GM12878 (cell line): ENCODE data around the gene RHOG. TPM values are rescaled to one million over a fixed set of nuclear protein-coding genes. Genes with fewer than 3 reads are reported as not detected.

Experiments
- ATAC-seq: fragments of 200-7000 bp; cut with Tn5 transposase; 3 replicates; pipeline ENCODE4 v1.9.1; 2020; ENCODE audit warnings: mild to moderate bottlenecking, moderate library complexity
- BruUV-seq: library from RNA; stranded (reverse); fragments of 400-500 nt; replicated peaks from 2 replicates; lab custom pipeline; 2021; lab: Mats Ljungman, UMichigan
- CTCF ChIA-PET: fragments of 300-600 bp; sonication (Branson Sonifier 250); formaldehyde crosslinking; extraction: SDS; loops from one replicate; lab custom pipeline; 2021; ENCODE audit warnings: inconsistent platforms; lab: Yijun Ruan, JAX
- POLR2A ChIA-PET: fragments of 350-600 bp; formaldehyde crosslinking; extraction: SDS; loops from one replicate; lab custom pipeline; 2021; ENCODE audit warnings: inconsistent platforms; lab: Charles Lee
- RAD21 ChIA-PET: fragments of 300-600 bp; sonication (Branson Sonifier 250); formaldehyde crosslinking; loops from one replicate; lab custom pipeline; 2023; ENCODE audit warnings: antibody characterized with exemption; ENCODE audit not compliant: unreplicated experiment; lab: Charles Lee
- SMC1A ChIA-PET: fragments of 300-600 bp; sonication (Branson Sonifier 250); formaldehyde crosslinking; loops from one replicate; lab custom pipeline; 2023; ENCODE audit not compliant: unreplicated experiment, uncharacterized antibody; lab: Charles Lee
- DNase-seq: peaks from one replicate; pipeline ENCODE4 v3.0.0-alpha.2; 2011; ENCODE audit warnings: low read depth, low spot score
- FAIRE-seq: peaks from 3 replicates; lab custom pipeline; 2011; peaks lifted over from hg19 to GRCh38; lab: Jason Lieb, UNC
- H2AFZ ChIP-seq: 2 replicates; pipeline ENCODE4 v1.6.0; 2011; ENCODE audit warnings: low read depth, low read length, control low read depth; ENCODE audit not compliant: control insufficient read depth
- H3K27ac ChIP-seq: 2 replicates; pipeline ENCODE4 v1.5.1; 2011; ENCODE audit warnings: control low read depth; ENCODE audit not compliant: control insufficient read depth, insufficient read depth
- H3K27me3 ChIP-seq, 2 experiments: replicated peaks in 1 of 2; 2 replicates each; pipeline versions ENCODE4 v1.6.0 to v1.6.1; 2011; ENCODE audit warnings: low read length in 1 of 2; ENCODE audit not compliant: control insufficient read depth in 2 of 2, insufficient read depth in 2 of 2
- H3K36me3 ChIP-seq, 2 experiments: 2 replicates each; pipeline ENCODE4 v1.5.1; 2011; ENCODE audit warnings: low read length in 1 of 2; ENCODE audit not compliant: control insufficient read depth in 2 of 2, insufficient read depth in 2 of 2
- H3K4me1 ChIP-seq: 2 replicates; pipeline ENCODE4 v1.6.1; 2011; ENCODE audit warnings: mild to moderate bottlenecking, low read length, moderate library complexity, mixed read lengths; ENCODE audit not compliant: control insufficient read depth, insufficient read depth
- H3K4me2 ChIP-seq: 2 replicates; pipeline ENCODE4 v1.6.0; 2011; ENCODE audit warnings: control low read depth; ENCODE audit not compliant: control insufficient read depth, insufficient read depth
- H3K4me3 ChIP-seq: fragments of 200-600 bp; sonication (generic); 2 replicates; pipeline ENCODE4 v1.5.1; 2016
- H3K79me2 ChIP-seq: 2 replicates; pipeline ENCODE4 v1.6.0; 2011; ENCODE audit warnings: low read length; ENCODE audit not compliant: control insufficient read depth, insufficient read depth
- H3K9ac ChIP-seq: 2 replicates; pipeline ENCODE4 v1.8.0; 2011; ENCODE audit warnings: low read length, control low read depth, mixed read lengths; ENCODE audit not compliant: control insufficient read depth, insufficient read depth
- H3K9me3 ChIP-seq: replicated peaks from 3 replicates; pipeline ENCODE4 v1.5.1; 2011; ENCODE audit warnings: mild to moderate bottlenecking, low read length; ENCODE audit not compliant: control insufficient read depth, insufficient read depth
- H4K20me1 ChIP-seq: 2 replicates; pipeline ENCODE4 v1.6.0; 2011; ENCODE audit not compliant: control insufficient read depth, insufficient read depth
- ASH2L ChIP-seq: fragments of 300-600, 200-600 bp; sonication (generic); IDR thresholded peaks from 2 replicates; pipeline ENCODE4 v1.6.1; 2017; ENCODE audit warnings: low read depth, mild to moderate bottlenecking, borderline replicate concordance
- CHD1 ChIP-seq: IDR thresholded peaks from 2 replicates; pipeline ENCODE4 v1.6.1; 2012; ENCODE audit warnings: low read depth, low read length, improper control_type of control experiment
- CREB1 ChIP-seq: IDR thresholded peaks from 2 replicates; pipeline ENCODE4 v1.6.1; 2012; ENCODE audit warnings: low read depth, mild to moderate bottlenecking, inconsistent platforms
- EGR1 ChIP-seq, 2 experiments: IDR thresholded peaks; 1 replicate in 1 of 2; 2 replicates in 1 of 2; pipeline ENCODE4 v1.6.1; 2011 to 2012; ENCODE audit warnings: low read depth in 2 of 2, low read length in 2 of 2, borderline replicate concordance in 1 of 2, mild to moderate bottlenecking in 1 of 2, moderate library complexity in 1 of 2
- FOXK2 ChIP-seq: fragments of 450-650 bp; IDR thresholded peaks from 2 replicates; pipeline ENCODE4 v1.6.1; 2017; ENCODE audit warnings: mild to moderate bottlenecking, moderate library complexity
- LARP7 ChIP-seq: fragments of 450-650 bp; IDR thresholded peaks from 2 replicates; pipeline ENCODE4 v1.6.1; 2017; ENCODE audit warnings: mild to moderate bottlenecking
- MEF2B ChIP-seq: fragments of 450-650 bp; IDR thresholded peaks from 2 replicates; pipeline ENCODE4 v1.6.1; 2018; ENCODE audit warnings: mild to moderate bottlenecking, moderate library complexity; ENCODE audit not compliant: partially characterized antibody, poor library complexity, severe bottlenecking
- MTA2 ChIP-seq: fragments of 450-650 bp; IDR thresholded peaks from 2 replicates; pipeline ENCODE4 v1.6.1; 2016; ENCODE audit warnings: low read depth, mild to moderate bottlenecking, moderate library complexity
- MTA3 ChIP-seq: IDR thresholded peaks from 2 replicates; pipeline ENCODE4 v1.6.1; 2012; ENCODE audit warnings: low read length, inconsistent platforms, borderline replicate concordance
- NFYB ChIP-seq: IDR thresholded peaks from 2 replicates; pipeline ENCODE4 v1.6.1; 2011; ENCODE audit warnings: low read depth, mild to moderate bottlenecking, low read length, improper control_type of control experiment, moderate library complexity; ENCODE audit not compliant: insufficient read depth
- SP1 ChIP-seq: IDR thresholded peaks from one replicate; pipeline ENCODE4 v1.6.1; 2011; ENCODE audit warnings: low read depth, low read length
- STAT1 ChIP-seq: fragments of 450-650 bp; conservative IDR thresholded peaks from 2 replicates; pipeline ENCODE4 v1.6.1; 2014; ENCODE audit warnings: antibody characterized with exemption, mild to moderate bottlenecking
- SUZ12 ChIP-seq: fragments of 200-600 bp; sonication (generic); IDR thresholded peaks from one replicate; pipeline ENCODE4 v1.6.1; 2018; ENCODE audit warnings: antibody characterized with exemption, mild to moderate bottlenecking; ENCODE audit not compliant: unreplicated experiment
- TCF7 ChIP-seq: IDR thresholded peaks from 2 replicates; pipeline ENCODE4 v1.6.1; 2014; ENCODE audit warnings: antibody characterized with exemption, borderline replicate concordance
- ZNF384 ChIP-seq: IDR thresholded peaks from 2 replicates; pipeline ENCODE4 v1.6.1; 2012; ENCODE audit warnings: low read depth, mild to moderate bottlenecking, low read length, improper control_type of control experiment, borderline replicate concordance
- WGBS: methylation state at CpG from one replicate; pipeline ENCODE4 v1.1.6; 2016; ENCODE audit warnings: low lambda C conversion rate; ENCODE audit not compliant: insufficient replicate concordance, insufficient coverage; ENCODE audit errors: missing lambda C conversion rate; 5-methylcytosine and 5-hydroxymethylcytosine counted together
- in situ Hi-C: fragments of 300-500 bp; cut with MboI; formaldehyde crosslinking; loops from 9 replicates; pipeline ENCODE4 v1.14.3; 2018; ENCODE audit warnings: mixed read lengths
- intact Hi-C: fragments of 100-400 bp; cut with micrococcal nuclease; formaldehyde crosslinking; loops from one replicate; pipeline ENCODE4 v1.14.2; 2022; ENCODE audit not compliant: unreplicated experiment
- polyA plus RNA-seq, 11 experiments: library from polyadenylated mRNA; depleted of rRNA in 4 of 11; unstranded in 6 of 11; stranded (reverse) in 5 of 11; fragments of >200 nt; fragmentation: Nextera tagmentation in 4 of 11; fragmentation: Illumina TruSeq in 1 of 11; extraction: Ambion mirVana in 4 of 11; extraction: Trizol in 1 of 11; gene quantifications; 1 replicate in 1 of 11; 2 replicates in 10 of 11; pipeline versions ENCODE4 v1.2.1 to v1.2.3, GENCODE V29; 2011 to 2016; ENCODE audit warnings: inconsistent platforms in 2 of 11, missing spikeins in 2 of 11, low read depth in 1 of 11
- total RNA-seq, 4 experiments: library from RNA; depleted of rRNA in 3 of 4; stranded (reverse); fragments of >200 nt in 3 of 4; fragmentation: Illumina TruSeq in 1 of 4; extraction: Trizol in 1 of 4; gene quantifications; 2 replicates each; pipeline versions ENCODE4 v1.2.1 to v1.2.3, GENCODE V29; 2013 to 2021
- TF ChIP-seq, protein P1 (sequence below): IDR thresholded peaks from 2 replicates; pipeline ENCODE4 v1.6.1; 2011; ENCODE audit warnings: borderline replicate concordance, low read depth, mild to moderate bottlenecking, moderate library complexity, mixed read lengths, low read length; ENCODE audit not compliant: insufficient read depth; ENCODE audit errors: extremely low read length
- TF ChIP-seq, protein P2 (sequence below): fragments of 450-650 bp; conservative IDR thresholded peaks from 2 replicates; pipeline ENCODE4 v1.6.1; 2017; ENCODE audit warnings: mild to moderate bottlenecking, moderate library complexity
- TF ChIP-seq, protein P3 (sequence below): fragments of 450-650 bp; IDR thresholded peaks from 2 replicates; pipeline ENCODE4 v1.6.1; 2016; ENCODE audit warnings: mild to moderate bottlenecking

The RHOG gene
- total and polyA plus RNA-seq, 10 of the 15 experiments (the other 5 are each of a cell fraction or from before 2014, with no cell fraction given), result 16.0 to 172 (median 94.8) TPM

DNA sequence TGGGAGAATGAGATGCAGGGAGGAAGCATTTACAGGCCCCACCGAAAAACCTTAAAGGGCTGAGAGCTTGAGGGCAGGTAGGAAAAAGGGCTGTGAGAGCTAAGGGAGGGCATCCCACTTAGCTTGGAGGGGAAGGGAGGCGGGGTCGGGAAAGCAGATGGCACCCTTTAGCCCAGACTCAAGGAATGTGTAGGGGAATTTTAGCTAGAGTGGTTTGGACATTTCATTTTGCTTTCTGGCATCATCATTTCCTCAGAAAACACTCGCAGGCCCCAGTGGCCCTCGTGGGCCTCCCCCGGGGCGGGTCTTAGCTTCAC, 13.9 kb upstream of the RHOG start:
- DNase-seq (no peak), FAIRE-seq (no peak), ATAC-seq (no peak)
- no peaks in the 10 kb centered on the region for H3K27me3 ChIP-seq
- peaks cover 42% of the 10 kb centered on the region for H3K79me2 ChIP-seq
- BruUV-seq, result no TSS peak
- ChIA-PET RAD21 (interaction anchor here (0.7 to 16.5 kb wide), 46 partner anchors 10 to 333 kb away, joined by 3 to 605 read pairs (median 7); partner anchors contain the start of genes PGAP2 and RHOG), SMC1A (interaction anchor here (0.5 to 21.1 kb wide), 43 partner anchors 9 to 328 kb away, joined by 3 to 805 read pairs (median 6); partner anchors contain the start of genes PGAP2 and RHOG), CTCF (interaction anchor here (0.6 to 39.6 kb wide), 54 partner anchors 5 to 1884 kb away, joined by 3 to 1047 read pairs (median 7); partner anchors contain the start of genes PGAP2, RHOG and STIM1), POLR2A (interaction anchor here (0.6 to 13.2 kb wide), 24 partner anchors 10 to 218 kb away, joined by 3 to 405 read pairs (median 4); partner anchors contain the start of genes NUP98, PGAP2 and RHOG)
- no peaks in the 10 kb centered on the region for H4K20me1 ChIP-seq
- no peaks in the 10 kb centered on the region for H3K36me3 ChIP-seq
- H2AFZ ChIP-seq, result peak overlapping the region; percentile 97
- H3K4me3 ChIP-seq, result peak overlapping the region; percentile 57; the same call in 1 of the 2 replicates
- peak overlapping the region; percentile 97 for H3K27ac ChIP-seq
- in situ Hi-C loops (loop anchor here (25.0 kb wide), 2 partner anchors 1483 to 1833 kb away; partner anchors contain the start of genes OR51B5, TRIM22 and TRIM5), intact Hi-C loops (loop anchor here (2.0 kb wide), 3 partner anchors 24 to 94 kb away; no protein-coding TSS in a partner anchor)
- under 1% methylated on average over 7 of the region's 7 CpGs for WGBS
- peak overlapping the region; percentile 95 for H3K9ac ChIP-seq
- no peaks in the 10 kb centered on the region for H3K9me3 ChIP-seq
- peaks cover 30% of the 10 kb centered on the region for H3K4me1 ChIP-seq
- H3K4me2 ChIP-seq, result peak overlapping the region; percentile 99
- TF ChIP-seq CREB1 (no peak), LARP7 (no peak), STAT1 (no peak), ZNF384 (no peak), SUZ12 (no peak), MTA3 (no peak), TCF7 (no peak), ASH2L (0 out of 2 replicates have a peak, but pooled peaks have one; percentile 2), MEF2B (no peak), EGR1 (IDR thresholded peaks at IDR 0.05; ENCODE audit: borderline replicate concordance in 1 of 2, low read depth in 2 of 2, low read length in 2 of 2) (no peak), FOXK2 (peak; percentile 88), NFYB (no peak), SP1 (peak; percentile 3), MTA2 (no peak; the same call in 1 of the 2 replicates), CHD1 (0 out of 2 replicates have a peak, but pooled peaks have one; percentile 68)
- TF ChIP-seq, protein P1, sequence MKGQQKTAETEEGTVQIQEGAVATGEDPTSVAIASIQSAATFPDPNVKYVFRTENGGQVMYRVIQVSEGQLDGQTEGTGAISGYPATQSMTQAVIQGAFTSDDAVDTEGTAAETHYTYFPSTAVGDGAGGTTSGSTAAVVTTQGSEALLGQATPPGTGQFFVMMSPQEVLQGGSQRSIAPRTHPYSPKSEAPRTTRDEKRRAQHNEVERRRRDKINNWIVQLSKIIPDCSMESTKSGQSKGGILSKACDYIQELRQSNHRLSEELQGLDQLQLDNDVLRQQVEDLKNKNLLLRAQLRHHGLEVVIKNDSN, result no peak
- TF ChIP-seq, protein P2, sequence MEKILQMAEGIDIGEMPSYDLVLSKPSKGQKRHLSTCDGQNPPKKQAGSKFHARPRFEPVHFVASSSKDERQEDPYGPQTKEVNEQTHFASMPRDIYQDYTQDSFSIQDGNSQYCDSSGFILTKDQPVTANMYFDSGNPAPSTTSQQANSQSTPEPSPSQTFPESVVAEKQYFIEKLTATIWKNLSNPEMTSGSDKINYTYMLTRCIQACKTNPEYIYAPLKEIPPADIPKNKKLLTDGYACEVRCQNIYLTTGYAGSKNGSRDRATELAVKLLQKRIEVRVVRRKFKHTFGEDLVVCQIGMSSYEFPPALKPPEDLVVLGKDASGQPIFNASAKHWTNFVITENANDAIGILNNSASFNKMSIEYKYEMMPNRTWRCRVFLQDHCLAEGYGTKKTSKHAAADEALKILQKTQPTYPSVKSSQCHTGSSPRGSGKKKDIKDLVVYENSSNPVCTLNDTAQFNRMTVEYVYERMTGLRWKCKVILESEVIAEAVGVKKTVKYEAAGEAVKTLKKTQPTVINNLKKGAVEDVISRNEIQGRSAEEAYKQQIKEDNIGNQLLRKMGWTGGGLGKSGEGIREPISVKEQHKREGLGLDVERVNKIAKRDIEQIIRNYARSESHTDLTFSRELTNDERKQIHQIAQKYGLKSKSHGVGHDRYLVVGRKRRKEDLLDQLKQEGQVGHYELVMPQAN, result no peak
- TF ChIP-seq, protein P3, sequence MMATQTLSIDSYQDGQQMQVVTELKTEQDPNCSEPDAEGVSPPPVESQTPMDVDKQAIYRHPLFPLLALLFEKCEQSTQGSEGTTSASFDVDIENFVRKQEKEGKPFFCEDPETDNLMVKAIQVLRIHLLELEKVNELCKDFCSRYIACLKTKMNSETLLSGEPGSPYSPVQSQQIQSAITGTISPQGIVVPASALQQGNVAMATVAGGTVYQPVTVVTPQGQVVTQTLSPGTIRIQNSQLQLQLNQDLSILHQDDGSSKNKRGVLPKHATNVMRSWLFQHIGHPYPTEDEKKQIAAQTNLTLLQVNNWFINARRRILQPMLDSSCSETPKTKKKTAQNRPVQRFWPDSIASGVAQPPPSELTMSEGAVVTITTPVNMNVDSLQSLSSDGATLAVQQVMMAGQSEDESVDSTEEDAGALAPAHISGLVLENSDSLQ, result no peak
